Sigmoid colon (tissue), 7 donors: ENCODE measurements around the gene LPP. TPM values are rescaled to one million over a fixed set of nuclear protein-coding genes. Genes with fewer than 3 reads are reported as not detected.

Experiments
- DNase-seq: peaks from one replicate; pipeline ENCODE4 v3.0.0-alpha.2; 2019
- H3K27ac ChIP-seq, 4 donors: fragments of 200-600 bp; sonication (generic); one replicate each; pipeline ENCODE4 v1.5.1; 2016 to 2019; ENCODE audit warnings: mild to moderate bottlenecking in 1 of 4
- H3K27me3 ChIP-seq, 3 donors: fragments of 200-600 bp; sonication (generic); one replicate each; pipeline ENCODE4 v1.5.1; 2019; ENCODE audit warnings: mild to moderate bottlenecking in 1 of 3
- H3K36me3 ChIP-seq, 4 donors: fragments of 200-600 bp; sonication (generic); one replicate each; pipeline ENCODE4 v1.5.1; 2016 to 2019
- H3K4me1 ChIP-seq, 4 donors: fragments of 200-600 bp; sonication (generic); one replicate each; pipeline ENCODE4 v1.5.1; 2017 to 2019
- H3K4me3 ChIP-seq, 4 donors: fragments of 200-600 bp; sonication (generic); one replicate each; pipeline ENCODE4 v1.5.1; 2017 to 2019; ENCODE audit warnings: mild to moderate bottlenecking in 2 of 4, moderate library complexity in 1 of 4
- H3K9me3 ChIP-seq, 4 donors: fragments of 200-600 bp in 3 of 4; sonication (generic) in 3 of 4; one replicate each; pipeline versions ENCODE4 v1.5.1 to v1.6.1; 2013 to 2019
- EP300 ChIP-seq, 4 donors: sonication (generic); formaldehyde crosslinking; IDR thresholded peaks; one replicate each; pipeline ENCODE4 v1.6.1; 2017; ENCODE audit warnings: antibody characterized with exemption in 4 of 4
- POLR2A ChIP-seq, 2 donors: fragments of 450-650 bp; IDR thresholded peaks; one replicate each; pipeline ENCODE4 v1.6.1; 2016; ENCODE audit warnings: antibody characterized with exemption in 2 of 2, mild to moderate bottlenecking in 2 of 2, moderate library complexity in 2 of 2
- POLR2AphosphoS5 ChIP-seq, 4 donors: sonication (generic); formaldehyde crosslinking; IDR thresholded peaks; one replicate each; pipeline ENCODE4 v1.6.1; 2017; ENCODE audit warnings: antibody characterized with exemption in 4 of 4
- WGBS, 2 donors: extraction: QIAGEN DNeasy Blood & Tissue Kit; methylation state at CpG; one replicate each; pipeline ENCODE4 v1.1.7; 2013; 5-methylcytosine and 5-hydroxymethylcytosine counted together
- intact Hi-C: fragments of 100-400 bp; cut with DNase I; formaldehyde crosslinking; loops from one replicate; pipeline ENCODE4 v1.15.1; 2023
- polyA plus RNA-seq, 3 donors: library from polyadenylated mRNA; stranded (reverse); fragments of 200-250 nt; gene quantifications; one replicate each; pipeline ENCODE4 v1.2.3, GENCODE V29; 2013
- total RNA-seq, 4 donors: library from RNA; depleted of rRNA; stranded (reverse); fragments of >200 nt; gene quantifications; one replicate each; pipeline ENCODE4 v1.1.0, GENCODE V29; 2016
- TF ChIP-seq, protein P1 (sequence below), 4 experiments: fragments of 450-650 bp in 3 of 4; fragments of 200-600 bp in 1 of 4; IDR thresholded peaks; one replicate each; pipeline ENCODE4 v1.5.1; 2016 to 2019; ENCODE audit warnings: antibody characterized with exemption in 4 of 4, mild to moderate bottlenecking in 3 of 4, moderate library complexity in 2 of 4
- donor health status: healthy with polysubstance abuse.
- donor health status: Bipolar disorder and iron deficiency.
- donor health status: healthy.

The LPP gene
- total and polyA plus RNA-seq, 7 donors, result 5.3 to 1,773 (median 824) TPM

DNA sequence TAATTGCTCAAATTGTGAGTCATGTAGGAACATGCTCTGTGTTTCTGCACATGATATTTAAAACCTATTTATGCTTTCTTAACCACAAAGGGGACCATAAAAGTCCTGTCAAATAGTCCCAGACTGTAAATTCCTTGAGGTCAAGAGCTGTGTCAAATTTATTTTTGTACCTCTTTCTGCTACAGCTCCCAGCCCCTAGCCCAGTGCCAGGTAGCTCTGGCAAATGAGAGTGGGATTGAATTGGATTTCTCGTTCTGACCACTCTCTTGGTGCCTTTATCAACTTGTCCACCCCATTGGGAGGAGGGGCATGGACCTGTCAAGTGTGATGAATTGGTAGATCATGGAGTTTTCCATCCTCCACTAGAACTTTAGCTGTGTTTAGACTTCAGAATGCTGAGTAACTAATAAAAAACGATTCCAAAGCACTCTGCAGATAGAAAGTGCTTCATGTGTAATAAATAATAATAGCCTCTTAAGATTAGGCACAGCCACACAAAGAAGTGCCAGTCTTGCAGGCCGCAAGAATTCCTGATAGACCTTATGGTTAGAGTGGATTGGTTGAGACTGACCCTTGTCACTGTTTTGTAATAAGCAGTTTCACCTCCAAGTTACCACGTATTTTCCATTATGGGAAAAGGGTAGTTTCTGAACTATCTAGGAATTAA, 120.4 kb downstream of the LPP start:
- H3K4me1 ChIP-seq, result peaks cover 0 to 96% (median 85%) of the 10 kb centered on the region in 4 donors
- peak overlapping the region; percentile 88 to 94 (median 90) for H3K27ac ChIP-seq
- intact Hi-C loops, result loop anchor here (5.0 kb wide), 1 partner anchor 222 kb away; no protein-coding TSS in a partner anchor
- no peak for DNase-seq
- H3K4me3 ChIP-seq, result no peak overlapping the region
- H3K27me3 ChIP-seq, result no peaks in the 10 kb centered on the region
- TF ChIP-seq POLR2AphosphoS5 (IDR thresholded peaks at IDR 0.05) (peak in 3 of 4 donors; percentile 52 to 63 (median 57)), EP300 (IDR thresholded peaks at IDR 0.05) (peak in 2 of 4 donors; percentile 30 to 64)
- TF ChIP-seq, protein P1, sequence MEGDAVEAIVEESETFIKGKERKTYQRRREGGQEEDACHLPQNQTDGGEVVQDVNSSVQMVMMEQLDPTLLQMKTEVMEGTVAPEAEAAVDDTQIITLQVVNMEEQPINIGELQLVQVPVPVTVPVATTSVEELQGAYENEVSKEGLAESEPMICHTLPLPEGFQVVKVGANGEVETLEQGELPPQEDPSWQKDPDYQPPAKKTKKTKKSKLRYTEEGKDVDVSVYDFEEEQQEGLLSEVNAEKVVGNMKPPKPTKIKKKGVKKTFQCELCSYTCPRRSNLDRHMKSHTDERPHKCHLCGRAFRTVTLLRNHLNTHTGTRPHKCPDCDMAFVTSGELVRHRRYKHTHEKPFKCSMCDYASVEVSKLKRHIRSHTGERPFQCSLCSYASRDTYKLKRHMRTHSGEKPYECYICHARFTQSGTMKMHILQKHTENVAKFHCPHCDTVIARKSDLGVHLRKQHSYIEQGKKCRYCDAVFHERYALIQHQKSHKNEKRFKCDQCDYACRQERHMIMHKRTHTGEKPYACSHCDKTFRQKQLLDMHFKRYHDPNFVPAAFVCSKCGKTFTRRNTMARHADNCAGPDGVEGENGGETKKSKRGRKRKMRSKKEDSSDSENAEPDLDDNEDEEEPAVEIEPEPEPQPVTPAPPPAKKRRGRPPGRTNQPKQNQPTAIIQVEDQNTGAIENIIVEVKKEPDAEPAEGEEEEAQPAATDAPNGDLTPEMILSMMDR (IDR thresholded peaks at IDR 0.05), result no peak
- WGBS, 2 donors, result 79 to 80% methylated on average over 4 of the region's 4 CpGs
- H3K9me3 ChIP-seq, result no peaks in the 10 kb centered on the region
- H3K36me3 ChIP-seq, result no peaks in the 10 kb centered on the region

DNA sequence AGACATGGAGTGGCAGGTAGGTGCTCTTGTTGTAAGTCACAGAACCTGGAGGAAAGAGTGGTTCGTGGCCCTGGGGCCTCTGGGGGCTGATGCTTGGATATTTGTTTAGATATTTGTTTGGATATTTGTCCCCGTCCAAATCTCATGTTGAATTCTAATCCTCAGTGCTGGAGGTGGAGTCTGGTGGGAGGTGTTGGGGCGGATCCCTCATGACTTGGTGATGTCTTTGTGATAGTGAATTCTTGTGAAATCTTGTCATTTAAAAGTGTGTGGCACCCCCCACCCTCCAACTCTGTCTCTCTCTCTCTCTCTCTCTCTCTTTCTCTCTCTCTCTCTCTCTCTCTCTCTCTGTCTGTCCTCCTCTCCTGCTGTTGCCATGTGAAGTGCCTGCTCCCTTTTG, 122.4 kb downstream of the LPP start:
- H3K36me3 ChIP-seq, result no peaks in the 10 kb centered on the region
- H3K4me3 ChIP-seq, result no peak overlapping the region
- intact Hi-C loops, result no loop called here
- H3K9me3 ChIP-seq, result no peaks in the 10 kb centered on the region
- no peak for DNase-seq
- WGBS, 2 donors, result 94 to 95% methylated on average over 3 of the region's 3 CpGs
- TF ChIP-seq POLR2A (IDR thresholded peaks at IDR 0.05) (no peak), POLR2AphosphoS5 (IDR thresholded peaks at IDR 0.05) (no peak)
- H3K27me3 ChIP-seq, result no peaks in the 10 kb centered on the region
- peaks cover 0 to 96% (median 85%) of the 10 kb centered on the region in 4 donors for H3K4me1 ChIP-seq
- peak overlapping the region; percentile 88 to 94 (median 90) for H3K27ac ChIP-seq

DNA sequence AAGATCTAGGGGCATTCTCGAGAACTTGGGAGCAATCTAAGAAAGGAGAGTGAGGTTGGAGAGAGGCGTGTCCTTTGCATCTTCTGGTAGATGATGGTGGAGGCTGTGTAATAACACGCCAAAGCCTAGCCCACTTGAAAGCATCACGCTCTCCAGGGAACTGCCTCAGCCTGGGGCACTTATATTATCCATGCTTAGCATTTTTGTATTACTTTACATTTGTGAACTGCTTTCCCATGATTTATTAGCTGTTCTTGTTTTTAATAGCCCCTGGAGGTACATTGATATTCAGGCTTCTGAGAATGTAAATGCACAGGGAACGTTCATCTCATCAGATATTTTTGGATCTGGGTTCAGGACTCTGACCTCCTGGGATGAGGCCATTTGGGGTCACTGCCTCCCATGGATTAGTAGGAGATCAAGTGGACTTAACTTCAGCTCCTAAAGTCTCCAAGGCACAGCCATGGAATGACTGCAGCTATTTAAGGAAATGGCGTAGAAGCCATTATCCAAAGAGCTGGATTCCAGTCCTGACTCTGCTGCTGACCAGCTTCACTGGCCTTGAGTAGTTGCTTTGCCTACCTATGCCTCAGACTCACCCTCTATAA, 124.9 kb downstream of the LPP start:
- Histone ChIP-seq H3K9me3 (no peaks in the 10 kb centered on the region), H3K27me3 (no peaks in the 10 kb centered on the region), H3K27ac (peak overlapping the region; percentile 40 to 94 (median 90)), H3K4me3 (no peak overlapping the region), H3K36me3 (no peaks in the 10 kb centered on the region), H3K4me1 (peaks cover 0 to 96% (median 88%) of the 10 kb centered on the region in 4 donors)
- TF ChIP-seq, protein P1 (IDR thresholded peaks at IDR 0.05), result no peak
- no peak for TF ChIP-seq POLR2AphosphoS5 (IDR thresholded peaks at IDR 0.05)
- no peak for TF ChIP-seq EP300 (IDR thresholded peaks at IDR 0.05)
- TF ChIP-seq POLR2A (IDR thresholded peaks at IDR 0.05), result no peak
- no peak for DNase-seq
- intact Hi-C loops, result no loop called here
- WGBS, 2 donors, result 72 to 74% methylated on average over 6 of the region's 6 CpGs

DNA sequence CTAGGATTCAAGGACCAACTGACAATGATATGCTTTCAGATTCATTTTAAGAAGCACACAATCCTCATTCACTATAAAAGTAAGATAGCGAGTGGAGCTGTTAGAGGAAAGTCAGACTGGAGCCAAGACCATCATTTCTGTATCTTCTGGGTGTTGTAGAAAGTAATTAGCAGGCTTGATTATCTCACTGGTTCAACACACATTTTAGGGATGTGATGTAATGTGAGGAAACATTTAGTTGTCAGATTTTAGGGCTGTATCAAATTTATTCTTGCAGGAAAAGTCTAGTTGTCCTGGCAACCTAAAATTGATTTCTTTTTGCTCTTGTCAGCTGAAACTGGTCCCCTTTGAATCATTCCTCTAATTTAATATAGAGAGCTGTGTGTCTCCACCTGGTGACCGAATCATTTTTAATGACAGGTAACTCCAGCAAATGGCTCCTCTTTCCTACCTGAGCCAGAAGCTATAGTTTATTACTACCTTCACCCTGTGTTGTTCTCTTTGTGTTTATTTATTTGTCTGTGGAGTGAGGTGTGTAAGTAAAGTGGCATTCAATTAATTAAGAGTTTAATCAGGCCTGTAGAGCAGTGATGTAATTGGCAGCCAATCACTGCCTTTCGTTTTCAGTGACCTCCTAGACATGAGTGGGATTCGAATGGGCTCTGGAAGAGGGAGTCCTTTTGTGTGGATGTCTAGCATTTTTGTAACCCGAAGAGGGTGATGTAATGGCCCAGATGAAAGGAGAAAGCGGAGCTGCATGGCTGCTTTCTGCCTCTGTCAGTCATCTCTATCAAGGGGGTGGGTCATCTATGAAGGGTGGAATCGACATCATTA, 125.8 kb downstream of the LPP start:
- Histone ChIP-seq H3K36me3 (no peaks in the 10 kb centered on the region), H3K4me3 (no peak overlapping the region), H3K9me3 (no peaks in the 10 kb centered on the region), H3K4me1 (peaks cover 0 to 96% (median 87%) of the 10 kb centered on the region in 4 donors), H3K27me3 (no peaks in the 10 kb centered on the region), H3K27ac (peak overlapping the region; percentile 21 to 94 (median 90))
- intact Hi-C loops, result no loop called here
- TF ChIP-seq, protein P1 (IDR thresholded peaks at IDR 0.05), result no peak
- TF ChIP-seq EP300 (IDR thresholded peaks at IDR 0.05), result no peak
- no peak for TF ChIP-seq POLR2AphosphoS5 (IDR thresholded peaks at IDR 0.05)
- no peak for TF ChIP-seq POLR2A (IDR thresholded peaks at IDR 0.05)
- DNase-seq, result no peak
- 70 to 77% methylated on average over 7 of the region's 7 CpGs for WGBS, 2 donors

DNA sequence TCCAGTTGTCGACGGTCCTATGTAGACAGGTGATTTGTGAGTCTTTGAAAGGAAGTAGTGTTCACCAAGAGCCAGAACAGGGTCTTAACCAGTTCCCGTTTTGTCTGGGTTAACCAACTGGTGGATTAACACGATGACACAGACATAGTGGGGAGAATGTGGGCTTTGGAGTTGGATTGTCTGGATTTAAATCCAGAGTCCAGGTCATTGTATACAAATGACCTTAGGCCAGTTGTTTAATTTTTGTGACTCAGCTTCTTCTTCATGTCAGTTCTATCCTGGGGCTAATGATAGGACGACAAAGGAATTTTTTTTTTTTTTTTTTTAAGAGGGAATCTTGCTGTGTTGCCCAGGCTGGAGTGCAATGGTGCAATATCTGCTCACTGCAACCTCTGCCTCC, 126.7 kb downstream of the LPP start:
- TF ChIP-seq, protein P1 (IDR thresholded peaks at IDR 0.05), result no peak
- TF ChIP-seq POLR2A (IDR thresholded peaks at IDR 0.05), result no peak
- no peak for TF ChIP-seq POLR2AphosphoS5 (IDR thresholded peaks at IDR 0.05)
- TF ChIP-seq EP300 (IDR thresholded peaks at IDR 0.05), result no peak
- Histone ChIP-seq H3K9me3 (no peaks in the 10 kb centered on the region), H3K36me3 (peaks cover 0 to 3% (median 0%) of the 10 kb centered on the region in 4 donors), H3K27ac (peak overlapping the region; percentile 65 to 94 (median 90)), H3K4me3 (no peak overlapping the region), H3K4me1 (peaks cover 0 to 96% (median 85%) of the 10 kb centered on the region in 4 donors), H3K27me3 (no peaks in the 10 kb centered on the region)
- DNase-seq, result no peak
- 91% methylated on average over 5 of the region's 5 CpGs for WGBS, 2 donors
- intact Hi-C loops, result no loop called here
